ENCODE measurements around the gene KIF4A.

KIF4A gene

DNA sequence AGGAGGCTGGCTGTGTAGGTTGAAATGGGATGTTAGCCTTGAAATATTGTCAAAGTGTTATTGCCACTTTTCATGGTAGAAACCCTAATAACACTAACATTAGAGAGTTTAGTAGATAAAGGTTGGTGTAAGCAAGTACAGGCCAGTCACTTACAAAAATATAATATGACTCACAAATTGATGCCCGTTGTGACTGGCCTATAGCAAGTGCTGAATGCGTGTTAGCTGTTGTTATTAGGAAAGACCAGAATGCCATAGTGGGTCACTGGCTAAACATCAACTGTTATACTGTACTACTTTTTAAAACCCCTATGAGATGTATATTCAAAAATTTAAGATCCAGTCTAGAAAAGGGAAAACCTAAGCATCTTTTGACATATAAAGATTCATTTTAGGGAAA is 112.8 kb downstream of the KIF4A start:
- Histone ChIP-seq H3K4me1 (ENCODE audit: low read length) (peaks cover 7% of the 10 kb centered on the region; the same call in 1 of the 2 replicates), H3K27me3 (ENCODE audit: low read depth, low read length) (no peaks in the 10 kb centered on the region), H3K9me3 (ENCODE audit: insufficient read depth, low read length) (no peaks in the 10 kb centered on the region), H3K4me3 (ENCODE audit: low read length) (no peak overlapping the region), H3K79me2 (ENCODE audit: low read length) (no peaks in the 10 kb centered on the region), H2AFZ (ENCODE audit: low read depth, low read length) (no peak overlapping the region), H3K36me3 (replicated peaks; ENCODE audit: low read depth, low read length) (peaks cover 28% of the 10 kb centered on the region), H4K20me1 (ENCODE audit: insufficient read depth, low read length) (no peaks in the 10 kb centered on the region), H3K9ac (ENCODE audit: low read length) (no peak overlapping the region), H3K4me2 (ENCODE audit: low read length) (no peak overlapping the region), H3K27ac (ENCODE audit: low read length) (no peak overlapping the region)
- TF ChIP-seq, protein P1, sequence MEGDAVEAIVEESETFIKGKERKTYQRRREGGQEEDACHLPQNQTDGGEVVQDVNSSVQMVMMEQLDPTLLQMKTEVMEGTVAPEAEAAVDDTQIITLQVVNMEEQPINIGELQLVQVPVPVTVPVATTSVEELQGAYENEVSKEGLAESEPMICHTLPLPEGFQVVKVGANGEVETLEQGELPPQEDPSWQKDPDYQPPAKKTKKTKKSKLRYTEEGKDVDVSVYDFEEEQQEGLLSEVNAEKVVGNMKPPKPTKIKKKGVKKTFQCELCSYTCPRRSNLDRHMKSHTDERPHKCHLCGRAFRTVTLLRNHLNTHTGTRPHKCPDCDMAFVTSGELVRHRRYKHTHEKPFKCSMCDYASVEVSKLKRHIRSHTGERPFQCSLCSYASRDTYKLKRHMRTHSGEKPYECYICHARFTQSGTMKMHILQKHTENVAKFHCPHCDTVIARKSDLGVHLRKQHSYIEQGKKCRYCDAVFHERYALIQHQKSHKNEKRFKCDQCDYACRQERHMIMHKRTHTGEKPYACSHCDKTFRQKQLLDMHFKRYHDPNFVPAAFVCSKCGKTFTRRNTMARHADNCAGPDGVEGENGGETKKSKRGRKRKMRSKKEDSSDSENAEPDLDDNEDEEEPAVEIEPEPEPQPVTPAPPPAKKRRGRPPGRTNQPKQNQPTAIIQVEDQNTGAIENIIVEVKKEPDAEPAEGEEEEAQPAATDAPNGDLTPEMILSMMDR (IDR thresholded peaks at IDR 0.05; ENCODE audit: low read depth, low read length) = no peak
- no peak for TF ChIP-seq EZH2phosphoT487 (IDR thresholded peaks at IDR 0.05; ENCODE audit: low read depth)

DNA sequence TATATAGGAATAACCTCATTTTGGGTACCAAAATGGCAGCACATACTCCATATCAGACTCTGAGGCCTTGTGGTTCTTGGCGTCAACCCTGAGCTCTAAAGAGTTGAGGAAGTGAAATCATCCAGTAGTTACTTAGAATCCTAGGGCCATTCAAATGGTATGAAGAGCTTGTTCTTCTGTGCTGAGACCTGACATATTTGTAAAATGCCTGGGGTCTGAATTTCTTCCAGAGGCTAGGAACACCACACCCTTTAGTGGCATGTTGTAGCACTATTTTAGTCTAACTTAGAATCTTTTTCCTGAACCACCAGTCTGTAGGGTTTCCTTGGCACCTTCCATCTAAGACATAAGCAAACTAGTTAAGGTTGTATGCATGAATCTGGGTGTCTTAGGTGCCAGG is 115.1 kb downstream of the KIF4A start:
- peak overlapping the region; percentile 21 for H3K27ac ChIP-seq (ENCODE audit: low read length)
- no peaks in the 10 kb centered on the region for H4K20me1 ChIP-seq (ENCODE audit: insufficient read depth, low read length)
- no peak overlapping the region for H3K4me3 ChIP-seq (ENCODE audit: low read length)
- H3K4me1 ChIP-seq (ENCODE audit: low read length) = peaks cover 7% of the 10 kb centered on the region; the same call in 1 of the 2 replicates
- H3K36me3 ChIP-seq (replicated peaks; ENCODE audit: low read depth, low read length) = peaks cover 27% of the 10 kb centered on the region
- H2AFZ ChIP-seq (ENCODE audit: low read depth, low read length) = no peak overlapping the region
- H3K9ac ChIP-seq (ENCODE audit: low read length) = no peak overlapping the region
- no peaks in the 10 kb centered on the region for H3K79me2 ChIP-seq (ENCODE audit: low read length)
- H3K9me3 ChIP-seq (ENCODE audit: insufficient read depth, low read length) = no peaks in the 10 kb centered on the region
- H3K27me3 ChIP-seq (ENCODE audit: low read depth, low read length) = no peaks in the 10 kb centered on the region
- no peak overlapping the region for H3K4me2 ChIP-seq (ENCODE audit: low read length)
- TF ChIP-seq, protein P1 (IDR thresholded peaks at IDR 0.05; ENCODE audit: low read depth, low read length) = no peak
- TF ChIP-seq EZH2phosphoT487 (IDR thresholded peaks at IDR 0.05; ENCODE audit: low read depth) = no peak

DNA sequence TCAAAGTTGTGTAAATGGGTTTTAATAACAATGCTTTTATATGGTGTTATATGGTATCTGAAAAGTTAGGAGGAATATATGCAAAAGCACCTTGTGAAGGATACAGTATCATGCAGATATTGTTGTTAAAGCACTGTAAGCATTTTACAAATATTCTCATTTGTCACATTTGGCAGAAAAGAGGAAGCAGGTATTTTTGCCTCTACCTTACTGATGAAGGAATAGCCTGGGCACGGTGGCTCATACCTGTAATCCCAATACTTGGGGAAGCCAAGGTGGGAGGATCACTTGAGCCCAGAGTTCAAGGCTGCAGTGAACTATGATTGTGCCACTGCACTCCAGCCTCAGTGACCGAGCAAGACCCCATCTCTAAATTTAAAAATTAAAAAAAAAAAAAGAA is 121.0 kb downstream of the KIF4A start:
- TF ChIP-seq, protein P1 (IDR thresholded peaks at IDR 0.05; ENCODE audit: low read depth, low read length) = no peak
- no peak for TF ChIP-seq EZH2phosphoT487 (IDR thresholded peaks at IDR 0.05; ENCODE audit: low read depth)
- no peaks in the 10 kb centered on the region for H3K27me3 ChIP-seq (ENCODE audit: low read depth, low read length)
- H3K36me3 ChIP-seq (replicated peaks; ENCODE audit: low read depth, low read length) = peaks cover 10% of the 10 kb centered on the region

DNA sequence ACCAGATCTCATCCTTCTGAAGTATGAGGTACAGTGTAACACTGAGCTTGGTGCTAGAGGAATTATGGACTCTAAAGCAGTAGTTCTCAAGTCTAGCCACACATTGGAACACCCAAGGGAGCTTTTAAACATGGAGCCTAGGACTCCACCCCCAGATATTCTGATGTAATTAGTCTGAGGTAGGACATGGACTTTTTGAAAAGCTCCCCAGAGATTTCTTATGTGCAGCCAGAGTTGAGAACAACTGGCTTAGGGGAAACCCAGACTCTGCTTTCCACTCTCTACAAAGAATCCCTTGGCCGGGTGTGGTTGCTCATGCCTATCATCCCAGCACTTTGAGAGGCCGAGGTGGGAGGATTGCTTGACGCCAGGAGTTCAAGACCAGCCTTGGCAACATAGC is 121.6 kb downstream of the KIF4A start:
- TF ChIP-seq EZH2phosphoT487 (IDR thresholded peaks at IDR 0.05; ENCODE audit: low read depth) = no peak
- TF ChIP-seq, protein P1 (IDR thresholded peaks at IDR 0.05; ENCODE audit: low read depth, low read length) = no peak
- Histone ChIP-seq H3K36me3 (replicated peaks; ENCODE audit: low read depth, low read length) (peaks cover 10% of the 10 kb centered on the region), H3K9ac (ENCODE audit: low read length) (no peak overlapping the region), H3K4me1 (ENCODE audit: low read length) (peaks cover 15% of the 10 kb centered on the region), H3K27ac (ENCODE audit: low read length) (no peak overlapping the region), H3K4me2 (ENCODE audit: low read length) (no peak overlapping the region), H3K27me3 (ENCODE audit: low read depth, low read length) (no peaks in the 10 kb centered on the region), H3K79me2 (ENCODE audit: low read length) (no peaks in the 10 kb centered on the region), H4K20me1 (ENCODE audit: insufficient read depth, low read length) (no peaks in the 10 kb centered on the region), H2AFZ (ENCODE audit: low read depth, low read length) (no peak overlapping the region), H3K9me3 (ENCODE audit: insufficient read depth, low read length) (no peaks in the 10 kb centered on the region), H3K4me3 (ENCODE audit: low read length) (no peak overlapping the region)

More for the DNA sequence above, 121.0 kb downstream of the KIF4A start:
- Histone ChIP-seq H3K4me2 (ENCODE audit: low read length) (no peak overlapping the region), H3K79me2 (ENCODE audit: low read length) (no peaks in the 10 kb centered on the region), H4K20me1 (ENCODE audit: insufficient read depth, low read length) (no peaks in the 10 kb centered on the region), H2AFZ (ENCODE audit: low read depth, low read length) (no peak overlapping the region), H3K4me3 (ENCODE audit: low read length) (no peak overlapping the region), H3K9me3 (ENCODE audit: insufficient read depth, low read length) (no peaks in the 10 kb centered on the region), H3K27ac (ENCODE audit: low read length) (no peak overlapping the region), H3K9ac (ENCODE audit: low read length) (no peak overlapping the region), H3K4me1 (ENCODE audit: low read length) (peaks cover 15% of the 10 kb centered on the region)
